Hindlimb muscle (tissue), 1 donor: ENCODE results near the gene OBI1. TPM values are rescaled to one million over a fixed set of nuclear protein-coding genes. Genes with fewer than 3 reads are reported as not detected.

ENCODE experiments used
- DNase-seq: peaks from one replicate; pipeline ENCODE4 v3.0.0-alpha.2; 2013
- polyA plus RNA-seq: library from polyadenylated mRNA; unstranded; fragments of 120-200 nt; gene quantifications from one replicate; pipeline ENCODE4 v1.2.1, GENCODE V29; 2013; ENCODE audit not compliant: insufficient read length

OBI1 gene, protein sequence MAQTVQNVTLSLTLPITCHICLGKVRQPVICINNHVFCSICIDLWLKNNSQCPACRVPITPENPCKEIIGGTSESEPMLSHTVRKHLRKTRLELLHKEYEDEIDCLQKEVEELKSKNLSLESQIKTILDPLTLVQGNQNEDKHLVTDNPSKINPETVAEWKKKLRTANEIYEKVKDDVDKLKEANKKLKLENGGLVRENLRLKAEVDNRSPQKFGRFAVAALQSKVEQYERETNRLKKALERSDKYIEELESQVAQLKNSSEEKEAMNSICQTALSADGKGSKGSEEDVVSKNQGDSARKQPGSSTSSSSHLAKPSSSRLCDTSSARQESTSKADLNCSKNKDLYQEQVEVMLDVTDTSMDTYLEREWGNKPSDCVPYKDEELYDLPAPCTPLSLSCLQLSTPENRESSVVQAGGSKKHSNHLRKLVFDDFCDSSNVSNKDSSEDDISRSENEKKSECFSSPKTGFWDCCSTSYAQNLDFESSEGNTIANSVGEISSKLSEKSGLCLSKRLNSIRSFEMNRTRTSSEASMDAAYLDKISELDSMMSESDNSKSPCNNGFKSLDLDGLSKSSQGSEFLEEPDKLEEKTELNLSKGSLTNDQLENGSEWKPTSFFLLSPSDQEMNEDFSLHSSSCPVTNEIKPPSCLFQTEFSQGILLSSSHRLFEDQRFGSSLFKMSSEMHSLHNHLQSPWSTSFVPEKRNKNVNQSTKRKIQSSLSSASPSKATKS
- polyA plus RNA-seq: 13.0 TPM

DNA sequence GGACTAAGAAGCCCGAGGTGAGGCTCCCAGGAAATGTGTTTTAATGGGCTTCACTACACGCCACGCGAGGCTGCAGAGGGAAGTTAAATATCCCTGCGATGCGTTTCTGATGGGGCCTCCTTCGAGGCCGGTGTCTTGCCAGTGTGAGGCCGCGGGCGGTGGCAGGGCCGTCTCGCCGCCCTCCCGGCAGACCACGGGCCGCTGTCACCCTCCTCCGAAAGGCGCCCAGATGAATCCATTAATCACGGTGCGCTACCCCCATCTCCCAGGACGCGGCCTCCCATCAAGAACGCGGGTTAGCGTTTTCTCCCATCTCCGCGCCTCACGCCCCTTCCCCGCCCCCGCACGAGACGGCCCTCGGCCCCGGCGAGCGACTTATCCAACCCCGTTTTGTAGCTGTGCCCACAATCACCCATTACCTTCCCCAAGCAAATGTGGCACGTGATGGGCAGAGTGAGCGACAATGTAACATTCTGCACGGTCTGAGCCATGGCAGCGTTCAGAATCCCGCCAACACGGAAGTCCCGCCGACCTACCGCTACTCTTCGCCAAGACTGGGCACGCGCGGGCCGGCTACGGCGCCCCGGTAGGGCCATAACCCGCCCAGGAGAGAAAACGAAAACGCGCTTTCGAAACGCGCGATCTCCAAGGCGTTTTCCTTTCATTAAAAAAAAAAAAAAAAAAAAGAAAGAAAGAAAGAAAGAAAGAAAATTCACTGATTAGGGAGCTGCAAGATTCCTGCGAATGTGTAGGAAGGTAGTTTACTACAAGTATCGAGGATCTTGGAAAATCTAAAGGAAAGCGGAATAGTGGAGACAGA lies at the start of gene OBI1:
Gene OBI1, minus strand, starts transcription at position 526 of the 820 bp plus-strand sequence. Its CDS starts 35 bp downstream, at position 491.
- DNase-seq: peak; percentile 93

DNA sequence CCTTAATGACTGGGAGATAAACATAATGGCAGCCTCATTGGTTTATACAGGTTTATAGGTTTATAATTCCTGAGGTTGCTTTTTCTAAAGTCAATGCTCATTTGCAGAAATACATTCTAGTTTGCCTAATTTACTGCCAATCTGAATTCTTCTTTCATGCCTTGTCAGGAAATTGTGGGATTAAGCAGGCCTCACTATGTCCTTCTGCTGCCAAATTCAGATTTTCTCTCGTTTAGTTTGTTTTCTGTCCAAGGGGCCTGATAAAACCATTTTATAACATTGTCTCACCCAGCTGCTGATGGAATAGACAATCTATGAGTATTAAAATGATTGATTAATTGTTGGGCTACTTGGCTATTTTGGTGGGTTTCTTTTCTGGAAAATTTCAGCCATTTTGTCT lies 42.4 kb upstream of the OBI1 start:
- no peak for DNase-seq

DNA sequence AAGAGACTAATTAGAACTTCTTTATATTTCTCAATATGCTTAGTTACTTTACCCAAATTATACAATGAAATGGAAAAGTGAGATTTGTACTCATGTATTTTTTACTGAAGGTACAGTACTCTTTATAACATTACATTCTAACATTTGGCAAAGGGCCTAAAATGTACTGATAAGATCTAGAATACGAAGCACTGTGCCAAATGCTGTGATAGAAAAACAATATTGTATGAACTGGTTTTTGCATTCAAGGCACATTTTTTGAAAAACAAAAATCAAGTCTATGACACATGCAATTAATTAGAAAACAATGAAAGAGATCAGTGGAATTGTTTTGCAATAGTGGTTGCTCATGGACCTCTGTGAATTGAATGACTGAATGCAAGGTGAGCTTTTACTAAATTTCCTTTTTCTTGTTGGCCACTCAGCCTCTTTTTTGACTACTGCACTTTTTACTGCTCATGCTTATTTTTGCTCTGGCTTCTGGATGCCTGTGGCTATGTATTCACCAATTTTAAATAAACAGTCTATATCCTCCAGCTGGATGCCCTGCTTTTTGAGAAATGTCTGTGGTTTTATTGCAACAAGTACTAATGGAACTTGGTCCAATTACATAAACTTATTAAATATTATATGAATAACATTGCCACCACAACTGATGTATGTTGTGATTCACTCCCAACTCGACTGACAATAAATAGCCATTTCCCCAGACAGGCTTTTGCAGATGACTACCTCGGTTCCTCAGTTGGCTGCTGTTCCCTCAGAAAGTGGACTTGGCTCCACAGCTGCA lies 41.4 kb upstream of the OBI1 start:
- no peak for DNase-seq

GRCh38 chr13:78689011-78689410 lies 30.1 kb upstream of the OBI1 start:
- no peak for DNase-seq

GRCh38 chr13:78686461-78686860 lies 27.5 kb upstream of the OBI1 start:
- DNase-seq: no peak

DNA sequence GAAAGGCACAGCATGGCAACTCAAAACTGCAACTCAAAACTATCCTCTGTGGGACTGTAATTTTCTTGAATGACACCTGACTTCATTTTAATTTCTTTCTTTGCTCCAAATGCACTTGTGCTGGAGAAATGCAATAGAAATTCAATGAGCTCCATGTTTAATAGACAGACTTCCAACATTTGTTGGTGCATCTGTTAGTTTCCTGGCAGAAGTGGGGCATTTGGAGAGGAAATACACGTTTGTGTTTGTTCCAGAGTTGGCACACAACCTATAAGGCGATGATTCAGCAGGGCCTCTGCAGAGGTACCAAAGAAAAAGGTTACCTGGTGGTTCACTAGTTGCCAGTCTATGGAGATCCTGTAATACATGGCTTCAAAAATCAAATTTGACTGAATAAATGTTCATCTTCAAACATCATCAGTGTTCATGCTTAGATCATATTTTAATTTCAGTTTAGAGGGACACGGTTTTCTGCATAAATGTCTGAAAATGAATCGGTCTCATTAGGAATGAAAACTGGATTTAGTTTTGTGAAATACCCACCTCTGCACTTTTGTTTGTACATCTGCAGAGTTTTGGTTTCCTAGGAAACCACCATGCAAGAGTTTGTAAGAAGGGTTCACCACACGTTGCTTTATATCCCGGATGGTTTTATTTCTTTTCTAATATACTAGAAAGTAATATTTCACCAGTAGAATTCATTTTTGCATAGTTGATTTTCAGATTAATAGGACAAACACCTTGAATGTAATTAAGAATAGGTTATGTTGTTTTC lies 21.8 kb upstream of the OBI1 start:
- DNase-seq: no peak

GRCh38 chr13:78680115-78680561 lies 21.2 kb upstream of the OBI1 start:
- DNase-seq: no peak

- DNase-seq: no peak
These were observed 20.4 kb upstream of the OBI1 start for GRCh38 chr13:78679329-78679728.

DNA sequence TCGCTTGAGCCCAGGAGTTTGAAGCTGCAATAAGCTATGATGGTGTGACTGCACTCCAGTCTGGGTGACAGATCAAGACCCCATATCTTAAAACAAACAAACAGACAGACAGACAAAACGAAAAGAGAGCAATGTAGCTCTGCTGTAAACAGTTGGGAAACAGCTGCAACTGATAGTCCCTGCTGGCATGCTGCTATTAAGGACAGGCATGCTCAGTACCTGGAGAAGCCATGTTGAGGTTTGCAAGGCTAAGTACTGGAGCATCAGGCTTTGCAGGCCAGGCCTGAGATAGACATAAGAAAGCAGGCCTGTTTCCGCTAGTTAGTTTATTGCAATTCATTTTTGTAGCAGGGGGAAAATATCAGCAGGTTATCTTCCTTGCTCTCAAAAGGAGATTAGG lies 16.2 kb upstream of the OBI1 start:
- no peak for DNase-seq

GRCh38 chr13:78674638-78675037 lies 15.7 kb upstream of the OBI1 start:
- DNase-seq: no peak

GRCh38 chr13:78662467-78662866 lies 3.5 kb upstream of the OBI1 start:
- no peak for DNase-seq

DNA sequence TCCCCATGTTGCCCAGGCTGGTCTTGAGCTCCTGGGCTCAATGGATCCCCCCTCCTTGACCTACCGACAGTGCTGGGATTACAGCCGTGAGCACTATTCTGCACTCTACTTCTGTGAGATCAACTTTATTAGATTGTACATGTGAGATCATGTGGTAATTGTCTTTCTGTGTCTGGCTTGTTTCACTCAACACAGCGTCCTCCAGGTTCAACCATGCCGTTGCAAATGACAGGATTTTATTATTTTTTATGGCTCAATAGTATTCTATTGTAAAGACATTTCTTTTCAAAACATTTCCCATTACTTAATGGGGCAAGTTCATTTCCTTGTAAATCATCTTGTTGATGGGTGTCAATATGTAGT lies 1.5 kb upstream of the OBI1 start:
- no peak for DNase-seq

GRCh38 chr13:78659732-78660494 lies 958 bp upstream of the OBI1 start:
- DNase-seq: peak; percentile 19

DNA sequence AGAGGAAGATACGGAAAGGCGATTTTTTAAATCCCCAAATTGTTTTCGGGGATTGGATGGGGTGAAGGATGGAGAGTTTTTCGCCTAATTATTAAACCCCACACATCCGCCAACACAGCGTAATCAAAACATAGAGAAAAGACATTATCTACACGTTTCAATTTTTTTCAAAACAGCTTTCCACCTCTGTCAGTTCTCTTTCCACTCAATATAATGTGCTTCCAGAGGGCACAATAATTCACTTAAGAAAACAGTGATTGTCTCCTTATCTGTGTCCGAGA lies 435 bp upstream of the OBI1 start:
- no peak for DNase-seq

- DNase-seq: no peak
These were observed 991 bp downstream of the OBI1 start for GRCh38 chr13:78657699-78658629.

GRCh38 chr13:78655906-78656305 lies 3.0 kb downstream of the OBI1 start:
- DNase-seq: no peak

GRCh38 chr13:78655007-78655406 lies 3.9 kb downstream of the OBI1 start:
- DNase-seq: no peak

DNA sequence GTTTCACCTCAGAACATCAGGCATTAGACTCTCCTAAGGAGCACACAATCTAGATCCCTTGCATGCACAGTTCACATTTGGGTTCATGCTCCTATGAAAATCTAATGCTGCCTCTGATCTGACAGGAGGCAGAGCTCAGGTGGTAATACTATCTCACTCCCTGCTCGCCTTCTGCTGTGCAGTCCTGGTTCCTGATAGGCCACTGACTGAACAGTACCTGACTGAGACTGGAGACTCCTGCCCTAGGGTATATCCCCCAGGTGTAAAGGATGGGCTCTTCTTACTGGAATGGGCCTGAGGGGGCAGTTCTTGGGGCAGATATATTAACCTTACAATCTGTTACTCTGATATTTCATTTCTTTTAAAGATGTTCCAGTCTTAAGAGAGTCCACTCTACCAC lies 6.3 kb downstream of the OBI1 start:
- DNase-seq: no peak

GRCh38 chr13:78650717-78651083 lies 8.3 kb downstream of the OBI1 start:
- no peak for DNase-seq
